ENCODE measurements around the gene DNAH14. TPM values are rescaled to one million over a fixed set of nuclear protein-coding genes. Genes with fewer than 3 reads are reported as not detected.

Gene DNAH14
- total RNA-seq, 2 donors from 2014 or later = 7.5 to 9.6 TPM

- no peaks in the 10 kb centered on the region for H3K9me3 ChIP-seq
- TF ChIP-seq CTCF (IDR thresholded peaks at IDR 0.05) = no peak
- intact Hi-C loops (cut with DNase I) = no loop called here
- no peak overlapping the region for H3K4me3 ChIP-seq
- no peak overlapping the region for H3K27ac ChIP-seq
- no peaks in the 10 kb centered on the region for H3K4me1 ChIP-seq
- no peak for DNase-seq
- H3K27me3 ChIP-seq = no peaks in the 10 kb centered on the region
- H3K9ac ChIP-seq (ENCODE audit: low read depth in 2 of 2, low read length in 2 of 2) = no peak overlapping the region
- no peaks in the 10 kb centered on the region for H3K36me3 ChIP-seq
Measured at GRCh38 chr1:225350872-225351271, 421.4 kb downstream of the DNAH14 start.

- no peak overlapping the region for H3K27ac ChIP-seq
- H3K4me3 ChIP-seq = no peak overlapping the region
- no peaks in the 10 kb centered on the region for H3K4me1 ChIP-seq
- no peak for DNase-seq
- TF ChIP-seq CTCF (IDR thresholded peaks at IDR 0.05) = no peak
- no peaks in the 10 kb centered on the region for H3K9me3 ChIP-seq
- H3K9ac ChIP-seq (ENCODE audit: low read depth in 2 of 2, low read length in 2 of 2) = no peak overlapping the region
- no peaks in the 10 kb centered on the region for H3K36me3 ChIP-seq
- H3K27me3 ChIP-seq = no peaks in the 10 kb centered on the region
- intact Hi-C loops (cut with DNase I) = no loop called here
Measured at GRCh38 chr1:225354906-225355305, 425.4 kb downstream of the DNAH14 start.

GRCh38 chr1:225355863-225356262, 426.4 kb downstream of the DNAH14 start:
- Histone ChIP-seq H3K4me1 (no peaks in the 10 kb centered on the region), H3K27me3 (no peaks in the 10 kb centered on the region), H3K4me3 (no peak overlapping the region), H3K9me3 (no peaks in the 10 kb centered on the region), H3K27ac (no peak overlapping the region), H3K9ac (ENCODE audit: low read depth in 2 of 2, low read length in 2 of 2) (no peak overlapping the region), H3K36me3 (no peaks in the 10 kb centered on the region)
- intact Hi-C loops (cut with DNase I) = no loop called here
- no peak for DNase-seq
- TF ChIP-seq CTCF (IDR thresholded peaks at IDR 0.05) = no peak

- Histone ChIP-seq H3K9me3 (no peaks in the 10 kb centered on the region), H3K4me1 (no peaks in the 10 kb centered on the region), H3K27me3 (no peaks in the 10 kb centered on the region), H3K4me3 (no peak overlapping the region), H3K9ac (ENCODE audit: low read depth in 2 of 2, low read length in 2 of 2) (no peak overlapping the region), H3K27ac (no peak overlapping the region), H3K36me3 (no peaks in the 10 kb centered on the region)
- no peak for TF ChIP-seq CTCF (IDR thresholded peaks at IDR 0.05)
- intact Hi-C loops (cut with DNase I) = no loop called here
- no peak for DNase-seq
Measured at GRCh38 chr1:225360119-225360518, 430.6 kb downstream of the DNAH14 start.

GRCh38 chr1:225361176-225361575, 431.7 kb downstream of the DNAH14 start:
- no peaks in the 10 kb centered on the region for H3K4me1 ChIP-seq
- no peak for TF ChIP-seq CTCF (IDR thresholded peaks at IDR 0.05)
- no peaks in the 10 kb centered on the region for H3K9me3 ChIP-seq
- intact Hi-C loops (cut with DNase I) = no loop called here
- no peaks in the 10 kb centered on the region for H3K36me3 ChIP-seq
- no peak overlapping the region for H3K9ac ChIP-seq (ENCODE audit: low read depth in 2 of 2, low read length in 2 of 2)
- no peak overlapping the region for H3K4me3 ChIP-seq
- no peak for DNase-seq
- no peaks in the 10 kb centered on the region for H3K27me3 ChIP-seq
- no peak overlapping the region for H3K27ac ChIP-seq

GRCh38 chr1:225362805-225363204, 433.3 kb downstream of the DNAH14 start:
- Histone ChIP-seq H3K9me3 (no peaks in the 10 kb centered on the region), H3K4me3 (no peak overlapping the region), H3K9ac (ENCODE audit: low read depth in 2 of 2, low read length in 2 of 2) (no peak overlapping the region), H3K4me1 (no peaks in the 10 kb centered on the region), H3K27ac (no peak overlapping the region), H3K27me3 (no peaks in the 10 kb centered on the region), H3K36me3 (no peaks in the 10 kb centered on the region)
- TF ChIP-seq CTCF (IDR thresholded peaks at IDR 0.05) = no peak
- intact Hi-C loops (cut with DNase I) = no loop called here
- no peak for DNase-seq
